Stimulated activated CD8-positive, alpha-beta memory T cell treated with anti-CD3 and anti-CD28 coated beads, Interleukin-12 subunit alpha, Interleukin-12 subunit beta, amount 100 ng/mL, for 4 hours (primary cell): Measurements from ENCODE around the gene SPO11.

Experiments
- DNase-seq: peaks from one replicate; pipeline ENCODE4 v3.0.0-alpha.2; 2020; ENCODE audit warnings: low read depth

Gene SPO11

DNA sequence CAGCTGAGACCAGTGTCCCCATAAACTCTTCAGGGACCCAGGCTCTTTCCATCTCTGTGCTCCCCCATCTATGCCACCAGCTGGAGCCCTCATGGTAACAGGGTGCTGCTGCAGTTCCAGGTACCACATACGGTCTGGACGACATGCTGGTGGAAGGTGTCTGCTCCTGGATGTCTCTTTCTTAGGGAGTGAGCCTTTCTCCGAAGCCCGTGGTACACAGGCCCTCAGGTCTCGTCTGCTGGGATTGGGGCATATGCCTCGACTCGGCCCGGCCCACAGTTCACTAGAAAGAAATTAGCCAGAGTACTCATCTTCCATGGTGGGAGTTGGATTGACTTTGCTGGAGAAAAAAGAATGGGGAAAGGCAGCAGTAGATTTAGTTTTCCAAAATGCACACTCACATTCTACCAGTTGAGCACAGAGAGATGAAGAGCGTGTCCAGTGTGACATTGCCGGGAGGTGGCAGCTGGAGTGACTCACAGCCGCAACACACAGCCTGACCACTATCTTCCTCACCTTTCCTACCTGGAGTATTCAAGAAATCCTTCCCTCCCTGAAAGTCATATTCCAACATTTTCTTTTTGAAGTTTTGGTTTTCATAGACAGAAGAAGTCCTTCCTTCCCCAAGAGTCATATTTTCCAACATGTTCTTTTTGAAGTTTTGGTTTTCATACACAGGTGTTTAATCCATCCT is 18.6 kb upstream of the SPO11 start:
- no peak for DNase-seq

DNA sequence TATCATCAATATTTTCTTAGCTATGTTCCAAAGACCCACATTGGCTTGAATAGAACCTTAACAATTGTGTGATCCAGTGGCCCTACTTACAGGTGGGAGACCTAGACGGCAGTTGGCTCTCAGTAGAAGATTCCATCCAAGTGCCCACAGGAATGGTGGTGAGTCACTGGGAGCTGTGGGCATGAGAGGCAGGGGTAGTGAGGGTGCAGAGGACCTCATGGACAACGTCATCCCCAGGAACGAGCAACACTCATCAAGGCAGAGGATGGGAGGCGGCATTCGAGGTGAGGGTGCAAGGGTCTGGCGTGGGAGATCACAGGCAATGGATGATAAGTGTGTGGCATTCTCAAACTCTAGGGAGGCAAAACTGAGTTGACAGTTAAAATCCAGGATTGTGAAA is 17.5 kb upstream of the SPO11 start:
- DNase-seq = no peak

DNA sequence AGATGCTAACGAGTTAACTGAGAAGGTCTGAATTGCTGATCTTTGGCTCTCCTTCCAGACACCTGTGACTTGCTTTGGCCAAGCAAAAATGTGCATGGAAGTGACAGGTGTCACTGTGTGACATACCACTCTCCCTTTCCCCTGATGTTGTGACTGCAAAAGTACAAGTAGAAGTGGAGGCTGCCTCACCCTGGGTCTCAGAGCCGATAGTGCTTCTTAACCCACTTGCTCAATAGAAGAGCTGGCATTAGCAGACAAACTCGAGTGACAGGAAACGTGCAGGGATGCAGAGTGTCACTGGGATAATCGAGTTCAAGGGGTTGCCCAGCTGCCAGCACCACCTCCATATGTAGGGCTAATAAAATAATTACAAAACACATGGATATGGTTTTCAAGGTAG is 16.4 kb upstream of the SPO11 start:
- DNase-seq = no peak

DNA sequence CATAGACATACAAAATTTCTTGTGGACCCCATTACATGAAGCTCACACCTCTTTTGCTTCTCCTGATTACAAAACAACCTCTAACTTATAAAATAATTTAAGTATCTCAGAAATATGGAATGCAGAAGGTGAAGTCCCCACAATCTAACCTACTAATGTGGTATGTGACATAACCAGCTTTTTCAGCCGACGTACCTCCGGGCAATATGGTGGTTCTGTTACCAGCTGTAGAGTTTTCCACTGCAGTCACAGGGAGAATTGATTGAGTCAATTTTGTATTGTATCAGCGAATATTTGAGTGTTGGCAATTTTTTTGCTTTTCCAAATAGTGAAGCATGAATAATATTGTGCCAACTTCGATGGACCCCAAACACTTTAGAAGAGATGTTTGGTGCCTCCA is 15.7 kb upstream of the SPO11 start:
- DNase-seq = no peak

DNA sequence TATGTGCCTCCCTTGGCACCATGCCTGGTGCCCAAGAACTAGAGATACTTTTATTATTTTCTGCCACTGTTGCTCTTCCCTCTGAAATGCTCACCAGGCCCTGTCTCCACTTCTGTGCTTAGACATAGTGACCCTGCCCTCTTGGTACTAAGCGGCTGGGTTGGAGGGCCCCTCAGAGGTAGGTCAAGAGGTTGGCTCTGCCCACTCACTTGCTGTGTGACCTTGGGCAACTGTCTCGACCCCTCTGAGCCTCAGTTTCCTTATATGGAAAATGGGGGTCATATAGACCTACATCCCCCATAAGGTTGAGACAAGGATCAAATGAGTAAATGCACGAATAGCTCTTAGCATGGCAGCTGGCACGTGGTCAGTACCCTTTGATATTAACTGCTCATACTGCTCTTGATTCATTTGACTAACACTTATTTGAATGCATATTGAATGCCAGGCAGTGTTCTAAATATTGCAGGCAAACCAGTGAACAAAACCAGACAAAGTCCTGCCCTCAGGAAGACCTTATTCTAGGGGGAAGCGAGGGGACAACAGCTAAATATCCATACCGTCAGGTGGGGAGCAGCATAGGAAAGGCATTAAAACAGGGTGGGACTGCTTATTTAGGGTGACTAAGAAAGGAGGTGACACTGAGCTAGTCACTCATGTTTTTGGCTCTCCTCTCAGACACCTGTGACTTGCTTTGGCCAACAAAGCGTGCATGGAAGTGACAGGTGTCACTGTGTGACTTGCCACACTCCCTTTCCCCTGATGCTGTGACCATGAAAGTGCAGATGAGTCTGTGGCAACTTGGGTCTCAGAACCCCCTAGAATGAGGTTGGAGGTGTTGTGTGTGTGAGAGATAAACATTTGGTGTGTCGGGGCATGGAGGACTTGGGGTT is 14.3 kb upstream of the SPO11 start:
- DNase-seq = no peak

DNA sequence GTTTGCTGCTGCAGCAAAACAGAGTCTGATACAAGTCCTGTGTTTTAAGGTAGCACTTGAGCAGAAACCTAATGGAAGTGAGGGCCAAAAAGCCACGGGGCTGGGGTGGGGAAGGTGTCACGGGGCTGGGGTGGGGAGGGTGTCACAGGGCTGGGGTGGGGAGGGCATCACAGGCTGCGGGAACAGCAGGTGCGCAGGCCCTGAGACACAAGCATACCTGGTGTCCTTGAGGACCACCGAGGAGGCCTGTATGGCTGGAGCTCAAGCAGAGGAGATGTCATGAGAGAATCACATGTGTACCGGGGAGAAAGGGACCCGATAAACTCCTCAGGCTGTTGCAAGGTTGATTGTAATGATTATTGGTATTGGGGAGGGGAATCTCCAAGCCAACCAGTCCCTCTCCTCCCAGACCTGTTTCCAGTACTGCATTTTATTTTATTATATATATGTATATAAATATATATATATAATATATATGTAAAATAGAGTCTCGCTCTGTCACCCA is 13.6 kb upstream of the SPO11 start:
- DNase-seq = no peak

DNA sequence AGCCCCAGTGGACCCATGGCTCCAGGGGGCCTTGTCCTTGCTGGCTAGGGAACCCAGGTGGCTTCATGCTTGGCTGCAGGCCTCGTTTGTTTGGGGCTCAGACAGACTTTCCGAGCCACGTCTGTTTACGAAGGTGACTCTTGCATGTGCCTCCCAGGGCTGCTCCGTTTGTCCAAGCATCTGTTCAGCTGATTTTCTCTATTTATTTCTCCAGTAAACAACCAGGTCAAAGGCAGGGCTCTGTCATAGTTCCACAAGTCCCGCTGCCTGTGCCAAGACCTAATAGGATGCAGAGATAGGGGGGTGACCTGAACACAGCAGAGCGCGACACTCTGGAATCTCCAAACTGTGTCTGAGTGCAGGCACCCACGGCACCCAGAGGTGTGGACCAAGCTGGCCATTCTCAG is 12.8 kb upstream of the SPO11 start:
- DNase-seq = no peak

- DNase-seq = no peak
Measured at GRCh38 chr20:57317316-57317788, 12.3 kb upstream of the SPO11 start.

DNA sequence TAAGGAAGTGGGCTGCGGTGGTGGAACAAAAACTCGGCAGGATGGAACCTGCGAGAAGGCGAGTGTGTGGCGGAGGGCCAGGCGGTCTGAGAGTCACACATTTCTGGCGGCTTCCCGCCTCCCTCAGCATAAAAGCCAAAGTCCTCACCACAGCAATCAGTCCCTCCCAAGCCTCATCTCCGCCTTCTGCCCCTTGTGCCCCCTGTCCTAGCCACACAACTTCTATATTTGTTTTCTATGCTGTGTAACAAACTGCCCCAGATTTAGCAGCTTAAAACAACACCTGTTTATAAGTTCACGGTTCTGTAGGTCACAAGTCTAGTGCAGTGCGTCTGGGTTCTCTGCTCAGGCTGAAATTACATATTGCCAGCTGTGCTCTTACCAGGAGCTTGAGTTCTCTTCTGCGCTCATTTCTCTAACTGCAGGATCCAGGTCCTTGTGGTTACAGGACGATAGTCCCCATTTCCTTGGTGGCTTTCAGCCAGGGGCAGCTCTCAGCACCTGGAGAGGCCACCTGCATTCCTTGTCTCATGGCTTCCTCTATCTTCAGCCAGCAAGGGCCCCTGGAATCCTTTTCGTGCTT is 11.7 kb upstream of the SPO11 start:
- DNase-seq = no peak

DNA sequence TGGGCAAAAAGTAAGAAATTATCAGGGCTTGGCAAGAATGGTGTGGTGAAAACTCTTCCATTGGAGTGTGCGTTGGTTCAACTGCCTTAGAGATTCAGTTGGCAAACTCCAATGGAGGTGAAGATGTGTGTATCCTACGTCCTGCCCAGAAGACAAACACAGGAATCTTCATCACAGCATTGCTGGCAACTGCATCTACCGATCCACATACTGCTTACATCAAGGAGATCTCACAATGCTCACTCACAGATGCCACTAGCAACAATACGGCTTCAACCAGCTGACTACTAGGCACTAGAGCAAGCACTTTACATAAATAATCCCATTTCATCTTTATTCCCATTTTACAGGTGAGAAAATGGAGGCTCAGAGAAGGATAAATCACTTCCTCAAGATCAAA is 10.0 kb upstream of the SPO11 start:
- DNase-seq = no peak

GRCh38 chr20:57320358-57320757 is 9.2 kb upstream of the SPO11 start:
- DNase-seq = no peak

GRCh38 chr20:57321142-57321541 is 8.5 kb upstream of the SPO11 start:
- no peak for DNase-seq

GRCh38 chr20:57322476-57322875 is 7.1 kb upstream of the SPO11 start:
- no peak for DNase-seq

DNA sequence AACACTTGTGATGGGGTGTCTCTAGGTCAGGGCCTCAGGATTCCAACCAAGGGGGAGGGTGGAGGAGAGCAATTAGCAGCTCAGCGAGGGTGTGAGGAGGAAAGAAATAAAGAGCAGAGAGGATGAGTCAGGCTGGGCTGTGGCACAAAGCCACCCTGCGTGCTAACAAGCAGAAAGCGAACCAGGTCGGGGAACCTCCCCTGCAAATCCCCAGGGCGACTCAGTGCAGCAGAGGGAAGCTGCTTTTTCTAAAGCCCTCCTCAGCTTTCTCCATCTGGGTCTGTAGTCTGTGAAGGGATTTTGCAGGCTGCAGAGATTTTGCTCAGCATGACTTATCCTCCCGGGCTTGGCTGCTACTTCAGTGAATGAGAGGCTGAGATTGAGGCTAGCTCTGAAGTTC is 6.6 kb upstream of the SPO11 start:
- DNase-seq = no peak

- DNase-seq = no peak
Measured at GRCh38 chr20:57325632-57326356, 3.8 kb upstream of the SPO11 start.

- no peak for DNase-seq
Measured at GRCh38 chr20:57326667-57327455, 2.7 kb upstream of the SPO11 start.

GRCh38 chr20:57327820-57328219 is 1.8 kb upstream of the SPO11 start:
- no peak for DNase-seq

GRCh38 chr20:57330998-57331397 is 1.4 kb downstream of the SPO11 start:
- no peak for DNase-seq

DNA sequence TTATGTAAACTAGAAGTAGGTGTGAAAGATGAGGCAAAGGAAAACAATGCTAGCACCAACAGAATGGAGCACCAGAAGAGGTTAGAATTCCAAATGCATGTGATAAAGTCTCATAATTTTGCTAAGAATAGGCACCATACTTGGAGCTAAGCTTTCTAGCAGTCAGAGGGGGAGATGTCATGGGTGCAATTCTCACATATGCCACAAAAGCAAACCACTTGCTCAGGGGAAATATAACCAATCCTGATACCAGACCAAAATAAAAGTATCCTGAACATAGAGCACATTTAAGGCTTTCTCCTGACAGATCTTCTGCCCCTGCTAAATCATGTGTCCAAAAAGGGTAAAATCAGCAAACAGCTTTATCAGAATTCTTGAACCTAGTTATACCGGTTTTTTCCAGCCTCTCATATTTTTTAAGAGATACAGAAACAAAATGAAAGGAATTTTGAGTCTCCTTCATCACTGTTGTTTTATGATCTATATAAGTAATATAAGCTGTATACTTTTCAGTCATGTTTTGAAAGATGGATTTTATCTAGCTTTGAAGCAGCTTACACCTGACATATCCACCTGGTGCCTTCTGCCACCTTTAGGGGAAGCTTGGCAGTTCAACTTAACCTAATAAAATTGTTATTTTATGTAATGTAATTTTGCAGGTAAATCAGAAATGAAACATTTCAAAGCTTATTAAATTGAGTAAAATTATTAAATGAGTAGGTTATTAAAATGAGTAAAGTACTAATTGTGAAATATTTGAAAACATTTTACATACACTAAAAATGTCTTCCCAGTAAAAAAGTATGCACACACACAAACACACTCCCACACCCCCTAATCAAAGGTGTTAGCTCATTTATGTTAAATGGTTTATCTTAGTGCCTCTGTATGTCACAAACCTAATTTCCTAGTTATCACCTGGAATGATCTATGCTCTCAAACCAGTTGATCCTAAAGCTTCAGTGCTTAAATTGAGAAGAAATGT is 2.8 kb downstream of the SPO11 start:
- no peak for DNase-seq

GRCh38 chr20:57335392-57335791 is 5.8 kb downstream of the SPO11 start:
- no peak for DNase-seq
